Duodenal mucosa (tissue), 2 donors: ENCODE results near the gene ZNF165.
A peak's percentile ranks its signal among the peaks of the same experiment; 100 is the strongest.
"Not testable (repeated sequence)": the region's sequence is repeated elsewhere in the genome, so short reads cannot be mapped to it uniquely, and the experiment has no call there.

Source experiments
- H3K27ac ChIP-seq: one replicate; pipeline ENCODE4 v1.7.0; 2013; ENCODE audit warnings: low read depth, low read length
- H3K27me3 ChIP-seq, 2 donors: one replicate each; pipeline ENCODE4 v1.7.0; 2013; ENCODE audit warnings: low read length in 2 of 2, control low read depth in 1 of 2; ENCODE audit not compliant: insufficient read depth in 2 of 2, control insufficient read depth in 1 of 2
- H3K36me3 ChIP-seq, 2 donors: one replicate each; pipeline ENCODE4 v1.7.0; 2013; ENCODE audit warnings: low read length in 2 of 2, control low read depth in 1 of 2; ENCODE audit not compliant: insufficient read depth in 2 of 2, control insufficient read depth in 1 of 2
- H3K4me1 ChIP-seq, 2 donors: one replicate each; pipeline ENCODE4 v1.7.0; 2013; ENCODE audit warnings: low read length in 2 of 2, control low read depth in 1 of 2; ENCODE audit not compliant: insufficient read depth in 2 of 2, control insufficient read depth in 1 of 2
- H3K4me3 ChIP-seq, 2 donors: one replicate each; pipeline ENCODE4 v1.7.0; 2013; ENCODE audit warnings: low read length in 2 of 2, low read depth in 1 of 2
- H3K9ac ChIP-seq, 2 donors: one replicate each; pipeline ENCODE4 v1.7.0; 2013; ENCODE audit warnings: low read length in 2 of 2, low read depth in 1 of 2
- H3K9me3 ChIP-seq, 2 donors: one replicate each; pipeline ENCODE4 v1.7.0; 2013; ENCODE audit warnings: low read length in 2 of 2, control low read depth in 1 of 2; ENCODE audit not compliant: control insufficient read depth in 1 of 2

ZNF165 gene

GRCh38 chr6:28118217-28118616 is 37.8 kb downstream of the ZNF165 start:
- no peaks in the 10 kb centered on the region for H3K27me3 ChIP-seq
- H3K4me3 ChIP-seq = no peak overlapping the region
- H3K4me1 ChIP-seq = no peaks in the 10 kb centered on the region
- no peak overlapping the region for H3K9ac ChIP-seq
- H3K27ac ChIP-seq = no peak overlapping the region
- peaks cover 0 to 14% of the 10 kb centered on the region in 2 donors for H3K36me3 ChIP-seq
- no peaks in the 10 kb centered on the region for H3K9me3 ChIP-seq

- Histone ChIP-seq H3K9me3 (no peaks in the 10 kb centered on the region), H3K27me3 (no peaks in the 10 kb centered on the region), H3K4me3 (no peak overlapping the region), H3K36me3 (peaks cover 0 to 14% of the 10 kb centered on the region in 2 donors), H3K27ac (no peak overlapping the region), H3K4me1 (peaks cover 12 to 17% of the 10 kb centered on the region in 2 donors), H3K9ac (no peak overlapping the region)
Observed at GRCh38 chr6:28121876-28122275, 41.5 kb downstream of the ZNF165 start.

- peaks cover 12 to 17% of the 10 kb centered on the region in 2 donors for H3K4me1 ChIP-seq
- not testable (repeated sequence) for H3K4me3 ChIP-seq, H3K9me3 ChIP-seq, H3K27ac ChIP-seq, H3K9ac ChIP-seq, H3K27me3 ChIP-seq
- H3K36me3 ChIP-seq = peaks cover 2 to 18% of the 10 kb centered on the region in 2 donors
Observed at GRCh38 chr6:28122283-28122682, 41.9 kb downstream of the ZNF165 start.

- H3K36me3 ChIP-seq = peaks cover 6 to 34% of the 10 kb centered on the region in 2 donors
- H3K27ac ChIP-seq = peak within 1 kb of the TSS; percentile 46
- H3K4me3 ChIP-seq = peak within 1 kb of the TSS; percentile 83 to 100
- peaks cover 12 to 17% of the 10 kb centered on the region in 2 donors for H3K4me1 ChIP-seq
- no peaks in the 10 kb centered on the region for H3K9me3 ChIP-seq
- H3K9ac ChIP-seq = peak within 1 kb of the TSS; percentile 58 to 84
- H3K27me3 ChIP-seq = no peaks in the 10 kb centered on the region
Observed at GRCh38 chr6:28124350-28124970, 44.1 kb downstream of the ZNF165 start, which contains the start of gene ZSCAN16. TSS of gene ZSCAN16 (plus strand) at chr6:28124609. CDS start at chr6:28125444, 835 bp downstream.

DNA sequence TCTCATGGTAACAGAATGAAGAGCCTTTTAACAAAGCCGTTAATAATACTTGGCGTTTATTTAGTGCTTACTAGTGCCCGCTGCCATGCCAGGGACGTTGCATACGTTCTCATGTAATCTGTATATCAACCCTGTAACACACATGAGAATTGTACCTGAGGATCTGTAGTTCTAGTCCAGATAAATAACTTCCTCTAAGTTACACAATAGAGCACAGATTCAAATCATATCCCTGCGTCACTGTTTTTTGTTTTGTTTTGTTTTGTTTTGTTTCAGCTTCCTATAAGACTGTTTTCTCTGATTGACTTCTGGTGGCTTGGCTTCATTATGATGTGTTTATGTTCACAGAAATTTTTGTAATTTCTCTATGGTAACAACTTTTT is 44.6 kb downstream of the ZNF165 start:
- Histone ChIP-seq H3K27ac (no peak overlapping the region), H3K9me3 (no peaks in the 10 kb centered on the region), H3K4me1 (peaks cover 12 to 17% of the 10 kb centered on the region in 2 donors), H3K36me3 (peaks cover 6 to 39% of the 10 kb centered on the region in 2 donors), H3K27me3 (no peaks in the 10 kb centered on the region), H3K9ac (peak overlapping the region; percentile 58 to 84), H3K4me3 (peak overlapping the region; percentile 83 to 100)

- Histone ChIP-seq H3K9me3 (no peaks in the 10 kb centered on the region), H3K27me3 (no peaks in the 10 kb centered on the region), H3K9ac (peak overlapping the region; percentile 58 to 84), H3K4me3 (peak overlapping the region; percentile 83 to 100), H3K4me1 (peaks cover 12 to 17% of the 10 kb centered on the region in 2 donors), H3K27ac (no peak overlapping the region), H3K36me3 (peaks cover 6 to 36% of the 10 kb centered on the region in 2 donors)
Observed at GRCh38 chr6:28125401-28125800, 45.0 kb downstream of the ZNF165 start.

DNA sequence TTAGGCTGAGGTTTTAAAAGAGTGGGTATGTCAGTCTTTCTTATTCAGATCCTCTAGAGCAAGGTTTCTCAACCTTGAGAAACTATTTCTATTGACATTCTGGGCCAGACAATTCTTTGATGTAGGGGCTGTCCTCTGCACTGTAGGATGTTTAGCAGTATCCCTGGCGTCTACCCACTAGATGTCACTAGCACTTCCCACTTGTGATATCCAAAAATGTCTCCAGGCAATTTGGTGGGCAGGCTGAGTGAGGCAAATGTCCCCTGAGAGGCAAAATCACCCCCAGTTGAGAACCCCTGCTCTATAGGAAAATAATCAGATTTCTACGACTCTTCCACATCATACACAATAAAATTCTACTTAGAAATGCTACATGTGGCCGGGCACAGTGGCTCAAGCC is 53.6 kb downstream of the ZNF165 start:
- no peak overlapping the region for H3K9ac ChIP-seq
- H3K4me3 ChIP-seq = no peak overlapping the region
- no peaks in the 10 kb centered on the region for H3K27me3 ChIP-seq
- H3K36me3 ChIP-seq = peaks cover 0 to 14% of the 10 kb centered on the region in 2 donors
- H3K9me3 ChIP-seq = no peaks in the 10 kb centered on the region
- peaks cover 20 to 22% of the 10 kb centered on the region in 2 donors for H3K4me1 ChIP-seq
- no peak overlapping the region for H3K27ac ChIP-seq

DNA sequence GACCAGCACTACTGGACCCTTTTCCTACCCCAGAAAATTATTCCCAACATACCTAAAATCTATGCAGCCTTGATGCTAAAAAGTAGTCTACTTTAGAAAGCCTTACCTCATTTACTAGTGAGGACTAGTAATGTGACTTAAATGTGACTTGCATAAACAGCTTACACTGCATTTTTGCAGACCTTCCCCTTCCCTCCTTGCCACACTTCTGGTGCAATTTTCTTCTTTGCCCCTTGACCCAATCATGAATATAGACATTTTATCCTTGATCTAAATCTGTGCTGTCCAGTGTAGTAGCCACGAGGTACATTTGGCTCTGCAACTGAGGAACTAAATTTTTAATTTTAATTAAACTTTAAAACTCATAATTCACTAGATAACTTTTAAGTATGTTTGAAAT is 54.3 kb downstream of the ZNF165 start:
- Histone ChIP-seq H3K4me1 (peaks cover 20 to 22% of the 10 kb centered on the region in 2 donors), H3K9me3 (no peaks in the 10 kb centered on the region), H3K27ac (no peak overlapping the region), H3K27me3 (no peaks in the 10 kb centered on the region), H3K36me3 (peaks cover 0 to 7% of the 10 kb centered on the region in 2 donors), H3K4me3 (no peak overlapping the region), H3K9ac (no peak overlapping the region)

DNA sequence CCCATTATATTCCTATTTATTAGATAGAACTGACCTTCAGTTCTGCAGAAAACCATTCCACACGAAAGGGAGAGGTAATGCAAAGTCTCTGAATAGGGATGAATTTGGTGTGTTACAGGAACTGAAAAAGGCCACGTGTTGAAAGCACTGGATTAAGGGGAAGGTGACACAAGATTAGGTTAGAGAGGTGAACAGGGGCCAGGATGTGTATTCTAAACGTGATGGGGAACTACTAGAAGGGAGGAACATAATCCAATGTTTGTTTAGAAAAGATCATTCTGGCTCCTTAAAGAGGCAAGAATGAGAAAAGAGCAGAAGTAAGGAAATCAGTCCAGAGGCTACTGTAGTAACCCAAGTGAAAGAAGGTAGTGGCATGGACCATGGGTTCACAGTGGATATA is 55.0 kb downstream of the ZNF165 start:
- H3K27me3 ChIP-seq = no peaks in the 10 kb centered on the region
- peaks cover 20 to 22% of the 10 kb centered on the region in 2 donors for H3K4me1 ChIP-seq
- H3K36me3 ChIP-seq = peaks cover 0 to 4% of the 10 kb centered on the region in 2 donors
- H3K9ac ChIP-seq = peak overlapping the region in 1 of 2 donors; percentile 27
- H3K4me3 ChIP-seq = peak overlapping the region in 1 of 2 donors; percentile 94
- H3K9me3 ChIP-seq = no peaks in the 10 kb centered on the region
- H3K27ac ChIP-seq = no peak overlapping the region

GRCh38 chr6:28136585-28137504 is 56.5 kb downstream of the ZNF165 start:
- no peaks in the 10 kb centered on the region for H3K27me3 ChIP-seq
- peak overlapping the region; percentile 94 to 96 for H3K4me3 ChIP-seq
- peaks cover 0 to 4% of the 10 kb centered on the region in 2 donors for H3K36me3 ChIP-seq
- H3K9me3 ChIP-seq = no peaks in the 10 kb centered on the region
- H3K27ac ChIP-seq = peak overlapping the region; percentile 65
- H3K9ac ChIP-seq = peak overlapping the region; percentile 87 to 91
- peaks cover 20 to 30% of the 10 kb centered on the region in 2 donors for H3K4me1 ChIP-seq
